WERI-Rb-1 (cell line): ENCODE results near the gene MYMX.
"Not testable (repeated sequence)": the region's sequence is repeated elsewhere in the genome, so short reads cannot be mapped to it uniquely, and the experiment has no call there.

ENCODE experiments used
- DNase-seq: peaks from one replicate; pipeline ENCODE4 v3.0.0-alpha.2; 2020
- H3K27ac ChIP-seq: fragments of 250-450 bp; sonication (Bioruptor Pico); 2 replicates; pipeline ENCODE4 v1.5.1; 2020; ENCODE audit warnings: mild to moderate bottlenecking, moderate library complexity
- H3K27me3 ChIP-seq: fragments of 250-450 bp; sonication (Bioruptor Pico); 2 replicates; pipeline ENCODE4 v1.5.1; 2021; ENCODE audit warnings: mild to moderate bottlenecking, low read depth, moderate library complexity; ENCODE audit not compliant: insufficient read depth, severe bottlenecking
- H3K36me3 ChIP-seq: fragments of 250-450 bp; sonication (Bioruptor Pico); 2 replicates; pipeline ENCODE4 v1.5.1; 2020; ENCODE audit warnings: mild to moderate bottlenecking, moderate library complexity
- H3K4me3 ChIP-seq: 2 replicates; pipeline ENCODE4 v1.5.1; 2011; ENCODE audit warnings: low read depth, mild to moderate bottlenecking, control low read depth, low read length
- H3K9me3 ChIP-seq: fragments of 250-450 bp; sonication (Bioruptor Pico); 2 replicates; pipeline ENCODE4 v1.5.1; 2021; ENCODE audit warnings: mild to moderate bottlenecking, moderate library complexity; ENCODE audit not compliant: severe bottlenecking
- TF ChIP-seq, protein P1 (sequence below): IDR thresholded peaks from 2 replicates; pipeline ENCODE4 v1.5.1; 2011; ENCODE audit warnings: low read depth, mild to moderate bottlenecking, control low read depth, inconsistent platforms, low read length

The MYMX gene

DNA sequence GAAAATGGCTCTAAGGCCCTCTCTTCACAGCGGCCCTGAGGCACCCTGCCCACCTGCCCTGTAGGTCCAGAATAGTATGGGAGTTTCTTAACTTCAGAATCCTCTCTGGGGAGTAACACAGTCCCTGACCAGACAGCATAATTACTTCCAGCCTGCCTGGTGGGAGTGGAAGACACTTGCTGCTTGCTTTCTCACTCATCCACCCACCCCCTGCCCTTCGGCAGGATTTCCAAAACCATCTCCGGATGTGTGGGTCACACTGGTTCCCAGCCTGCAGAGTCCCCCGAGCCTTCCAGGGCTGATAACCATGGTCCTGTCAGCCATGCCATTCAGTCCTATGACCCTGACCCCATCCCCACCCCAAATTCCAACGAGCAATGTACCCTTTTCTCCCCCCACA lies 12.1 kb downstream of the MYMX start:
- Histone ChIP-seq H3K9me3 (no peaks in the 10 kb centered on the region), H3K4me3 (no peak overlapping the region), H3K36me3 (peaks cover 74% of the 10 kb centered on the region), H3K27ac (no peak overlapping the region), H3K27me3 (no peaks in the 10 kb centered on the region)
- peak; percentile 4 for DNase-seq
- TF ChIP-seq, protein P1, sequence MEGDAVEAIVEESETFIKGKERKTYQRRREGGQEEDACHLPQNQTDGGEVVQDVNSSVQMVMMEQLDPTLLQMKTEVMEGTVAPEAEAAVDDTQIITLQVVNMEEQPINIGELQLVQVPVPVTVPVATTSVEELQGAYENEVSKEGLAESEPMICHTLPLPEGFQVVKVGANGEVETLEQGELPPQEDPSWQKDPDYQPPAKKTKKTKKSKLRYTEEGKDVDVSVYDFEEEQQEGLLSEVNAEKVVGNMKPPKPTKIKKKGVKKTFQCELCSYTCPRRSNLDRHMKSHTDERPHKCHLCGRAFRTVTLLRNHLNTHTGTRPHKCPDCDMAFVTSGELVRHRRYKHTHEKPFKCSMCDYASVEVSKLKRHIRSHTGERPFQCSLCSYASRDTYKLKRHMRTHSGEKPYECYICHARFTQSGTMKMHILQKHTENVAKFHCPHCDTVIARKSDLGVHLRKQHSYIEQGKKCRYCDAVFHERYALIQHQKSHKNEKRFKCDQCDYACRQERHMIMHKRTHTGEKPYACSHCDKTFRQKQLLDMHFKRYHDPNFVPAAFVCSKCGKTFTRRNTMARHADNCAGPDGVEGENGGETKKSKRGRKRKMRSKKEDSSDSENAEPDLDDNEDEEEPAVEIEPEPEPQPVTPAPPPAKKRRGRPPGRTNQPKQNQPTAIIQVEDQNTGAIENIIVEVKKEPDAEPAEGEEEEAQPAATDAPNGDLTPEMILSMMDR = no peak

DNA sequence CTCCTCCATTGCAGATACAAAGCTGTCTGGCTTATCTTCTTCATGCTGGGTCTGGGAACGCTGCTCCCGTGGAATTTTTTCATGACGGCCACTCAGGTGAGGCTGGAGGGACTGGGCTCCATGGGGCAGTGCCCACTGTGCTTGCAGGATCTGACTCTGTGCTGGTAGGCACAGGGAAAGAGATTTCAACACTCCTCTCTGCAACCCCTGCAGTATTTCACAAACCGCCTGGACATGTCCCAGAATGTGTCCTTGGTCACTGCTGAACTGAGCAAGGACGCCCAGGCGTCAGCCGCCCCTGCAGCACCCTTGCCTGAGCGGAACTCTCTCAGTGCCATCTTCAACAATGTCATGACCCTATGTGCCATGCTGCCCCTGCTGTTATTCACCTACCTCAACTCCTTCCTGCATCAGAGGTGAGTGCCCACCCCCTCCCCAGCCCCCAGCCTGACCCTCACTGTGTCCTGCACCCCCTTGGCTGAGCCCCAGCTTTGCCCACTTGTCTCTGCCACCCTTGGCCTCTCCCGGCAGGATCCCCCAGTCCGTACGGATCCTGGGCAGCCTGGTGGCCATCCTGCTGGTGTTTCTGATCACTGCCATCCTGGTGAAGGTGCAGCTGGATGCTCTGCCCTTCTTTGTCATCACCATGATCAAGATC lies 12.8 kb downstream of the MYMX start:
- no peak overlapping the region for H3K4me3 ChIP-seq
- H3K9me3 ChIP-seq = no peaks in the 10 kb centered on the region
- H3K27ac ChIP-seq = no peak overlapping the region
- H3K36me3 ChIP-seq = peaks cover 80% of the 10 kb centered on the region
- H3K27me3 ChIP-seq = no peaks in the 10 kb centered on the region
- TF ChIP-seq, protein P1 = no peak
- DNase-seq = peak; percentile 4

DNA sequence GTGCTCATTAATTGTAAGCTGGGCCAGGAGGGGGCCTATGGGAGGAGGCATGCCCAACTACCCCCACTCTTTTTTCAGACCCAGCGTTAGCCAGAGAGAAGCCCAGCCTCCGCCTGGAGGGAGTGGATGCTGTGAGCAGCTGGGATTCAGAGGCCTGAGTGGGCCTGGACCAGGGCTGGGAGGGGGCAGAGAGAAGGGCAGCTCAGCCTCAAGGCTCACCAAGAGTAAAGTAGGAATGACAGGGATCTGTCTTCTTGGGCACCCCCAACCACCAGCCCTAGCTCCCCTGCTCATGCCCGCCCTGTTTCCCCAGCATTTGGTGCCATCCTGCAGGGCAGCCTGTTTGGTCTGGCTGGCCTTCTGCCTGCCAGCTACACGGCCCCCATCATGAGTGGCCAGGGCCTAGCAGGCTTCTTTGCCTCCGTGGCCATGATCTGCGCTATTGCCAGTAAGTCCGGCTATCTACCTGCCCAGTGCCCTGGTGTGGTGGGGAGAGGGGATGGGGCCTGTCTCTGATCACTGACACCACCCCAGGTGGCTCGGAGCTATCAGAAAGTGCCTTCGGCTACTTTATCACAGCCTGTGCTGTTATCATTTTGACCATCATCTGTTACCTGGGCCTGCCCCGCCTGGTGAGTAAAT lies 13.4 kb downstream of the MYMX start:
- H3K27me3 ChIP-seq = no peaks in the 10 kb centered on the region
- no peak overlapping the region for H3K4me3 ChIP-seq
- H3K9me3 ChIP-seq = no peaks in the 10 kb centered on the region
- H3K27ac ChIP-seq = no peak overlapping the region
- peaks cover 87% of the 10 kb centered on the region for H3K36me3 ChIP-seq
- DNase-seq = no peak
- TF ChIP-seq, protein P1 = no peak

DNA sequence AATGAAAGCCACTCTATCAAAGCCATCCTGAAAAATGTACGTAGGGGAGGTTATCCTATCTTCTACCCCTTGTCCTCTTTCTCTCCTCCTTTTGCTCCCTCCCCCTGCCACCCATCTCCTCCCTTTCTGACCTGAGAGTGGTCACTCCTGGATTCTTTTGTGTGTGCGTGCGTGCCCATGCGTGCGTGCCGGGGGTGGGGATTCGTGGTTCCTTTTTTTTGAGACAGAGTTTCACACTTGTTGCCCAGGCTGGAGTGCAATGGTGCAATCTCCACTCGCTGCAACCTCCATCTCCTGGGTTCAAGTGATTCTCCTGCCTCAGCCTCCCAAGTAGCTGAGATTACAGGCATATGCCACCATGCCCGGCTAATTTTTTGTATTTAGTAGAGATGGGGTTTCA lies 14.7 kb downstream of the MYMX start:
- not testable (repeated sequence) for H3K27ac ChIP-seq, H3K9me3 ChIP-seq, H3K27me3 ChIP-seq, H3K4me3 ChIP-seq, DNase-seq
- H3K36me3 ChIP-seq = peaks cover 92% of the 10 kb centered on the region

DNA sequence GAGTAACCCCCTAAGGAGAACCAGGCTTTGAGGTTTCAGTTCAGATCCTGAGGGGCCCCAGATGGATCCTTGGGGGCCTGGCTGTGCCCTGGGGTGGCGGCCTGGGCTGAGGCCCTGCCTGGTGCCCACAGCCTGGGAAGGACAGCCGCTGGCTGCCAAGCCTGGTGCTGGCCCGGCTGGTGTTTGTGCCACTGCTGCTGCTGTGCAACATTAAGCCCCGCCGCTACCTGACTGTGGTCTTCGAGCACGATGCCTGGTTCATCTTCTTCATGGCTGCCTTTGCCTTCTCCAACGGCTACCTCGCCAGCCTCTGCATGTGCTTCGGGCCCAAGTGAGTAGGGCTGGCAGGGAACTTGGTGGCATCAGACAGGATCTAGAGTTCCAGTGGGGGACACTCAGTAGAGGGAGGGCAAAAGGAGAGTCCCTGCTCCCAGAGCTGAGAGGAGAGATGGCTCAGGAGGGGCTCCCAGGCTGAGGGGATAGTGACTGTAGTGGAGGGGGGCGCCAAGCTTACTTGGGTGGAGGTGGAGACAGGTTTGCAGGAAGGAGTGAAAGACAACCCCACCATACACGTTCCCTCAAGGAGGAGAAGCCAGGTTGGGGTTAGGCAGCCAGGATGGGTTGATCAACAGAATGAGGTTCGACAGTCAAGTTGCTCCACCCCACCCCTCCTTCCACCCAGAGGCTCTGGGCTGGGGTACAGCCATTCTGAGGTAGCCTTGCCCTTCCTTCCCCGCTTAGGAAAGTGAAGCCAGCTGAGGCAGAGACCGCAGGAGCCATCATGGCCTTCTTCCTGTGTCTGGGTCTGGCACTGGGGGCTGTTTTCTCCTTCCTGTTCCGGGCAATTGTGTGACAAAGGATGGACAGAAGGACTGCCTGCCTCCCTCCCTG lies 16.2 kb downstream of the MYMX start:
- Histone ChIP-seq H3K36me3 (peaks cover 81% of the 10 kb centered on the region), H3K27me3 (no peaks in the 10 kb centered on the region), H3K27ac (no peak overlapping the region; the same call in 1 of the 2 replicates), H3K9me3 (no peaks in the 10 kb centered on the region), H3K4me3 (no peak overlapping the region)
- TF ChIP-seq, protein P1 = no peak
- no peak for DNase-seq

DNA sequence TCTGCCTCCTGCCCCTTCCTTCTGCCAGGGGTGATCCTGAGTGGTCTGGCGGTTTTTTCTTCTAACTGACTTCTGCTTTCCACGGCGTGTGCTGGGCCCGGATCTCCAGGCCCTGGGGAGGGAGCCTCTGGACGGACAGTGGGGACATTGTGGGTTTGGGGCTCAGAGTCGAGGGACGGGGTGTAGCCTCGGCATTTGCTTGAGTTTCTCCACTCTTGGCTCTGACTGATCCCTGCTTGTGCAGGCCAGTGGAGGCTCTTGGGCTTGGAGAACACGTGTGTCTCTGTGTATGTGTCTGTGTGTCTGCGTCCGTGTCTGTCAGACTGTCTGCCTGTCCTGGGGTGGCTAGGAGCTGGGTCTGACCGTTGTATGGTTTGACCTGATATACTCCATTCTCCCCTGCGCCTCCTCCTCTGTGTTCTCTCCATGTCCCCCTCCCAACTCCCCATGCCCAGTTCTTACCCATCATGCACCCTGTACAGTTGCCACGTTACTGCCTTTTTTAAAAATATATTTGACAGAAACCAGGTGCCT lies 16.9 kb downstream of the MYMX start:
- Histone ChIP-seq H3K27ac (no peak overlapping the region; the same call in 1 of the 2 replicates), H3K4me3 (no peak overlapping the region), H3K36me3 (peaks cover 74% of the 10 kb centered on the region), H3K9me3 (no peaks in the 10 kb centered on the region), H3K27me3 (no peaks in the 10 kb centered on the region)
- no peak for DNase-seq
- TF ChIP-seq, protein P1 = no peak
